Glutamatergic neuron (in vitro differentiated cells): ENCODE results near the gene UGT1A3. TPM values are rescaled to one million over a fixed set of nuclear protein-coding genes. Genes with fewer than 3 reads are reported as not detected.

Source experiments
- DNase-seq: peaks from one replicate; pipeline ENCODE4 v3.0.0; 2022
- H3K27ac Mint-ChIP-seq: one replicate; pipeline ENCODE4 v1.8.0; 2020; ENCODE audit warnings: mild to moderate bottlenecking, mixed read lengths, inconsistent platforms; ENCODE audit not compliant: unreplicated experiment
- H3K27me3 Mint-ChIP-seq: one replicate; pipeline ENCODE4 v1.8.0; 2020; ENCODE audit warnings: mild to moderate bottlenecking, moderate library complexity, mixed read lengths, inconsistent platforms; ENCODE audit not compliant: unreplicated experiment
- H3K36me3 Mint-ChIP-seq: one replicate; pipeline ENCODE4 v1.8.0; 2020; ENCODE audit warnings: mild to moderate bottlenecking, mixed read lengths, inconsistent platforms; ENCODE audit not compliant: unreplicated experiment
- H3K4me1 Mint-ChIP-seq: one replicate; pipeline ENCODE4 v1.8.0; 2020; ENCODE audit warnings: mild to moderate bottlenecking, low read depth, mixed read lengths, inconsistent platforms; ENCODE audit not compliant: unreplicated experiment
- H3K4me3 Mint-ChIP-seq: one replicate; pipeline ENCODE4 v1.8.0; 2020; ENCODE audit warnings: mild to moderate bottlenecking, mixed read lengths, inconsistent platforms; ENCODE audit not compliant: unreplicated experiment
- H3K9me3 Mint-ChIP-seq: one replicate; pipeline ENCODE4 v1.8.0; 2020; ENCODE audit warnings: mild to moderate bottlenecking, moderate library complexity, mixed read lengths, inconsistent platforms; ENCODE audit not compliant: unreplicated experiment
- CTCF ChIP-seq: fragments of 200-600 bp; sonication (generic); IDR thresholded peaks from one replicate; pipeline ENCODE4 v1.5.0; 2021; ENCODE audit not compliant: partially characterized antibody, unreplicated experiment
- total RNA-seq: library from RNA; stranded (reverse); fragmentation: NEBNext Ultra II Directional; extraction: Animal tissue kit (Norgen Biotek cat#: 25700); gene quantifications from one replicate; pipeline ENCODE4 v1.2.1, GENCODE V29; 2021; ENCODE audit not compliant: unreplicated experiment

Gene UGT1A3
- total RNA-seq, 1 donor from 2014 or later, result not detected

- DNase-seq, result no peak
- peaks cover 5% of the 10 kb centered on the region for H3K9me3 Mint-ChIP-seq
- no peaks in the 10 kb centered on the region for H3K4me1 Mint-ChIP-seq
- no peaks in the 10 kb centered on the region for H3K36me3 Mint-ChIP-seq
- no peak overlapping the region for H3K27ac Mint-ChIP-seq
- no peak for TF ChIP-seq CTCF
- H3K27me3 Mint-ChIP-seq, result peaks cover 4% of the 10 kb centered on the region
- H3K4me3 Mint-ChIP-seq, result no peak overlapping the region
These were observed 78.5 kb downstream of the UGT1A3 start for GRCh38 chr2:233807215-233807865.

- no peaks in the 10 kb centered on the region for H3K4me1 Mint-ChIP-seq
- no peak for DNase-seq
These were observed 79.4 kb downstream of the UGT1A3 start for GRCh38 chr2:233807966-233808935.

GRCh38 chr2:233810385-233810784 is 81.5 kb downstream of the UGT1A3 start:
- H3K4me1 Mint-ChIP-seq, result no peaks in the 10 kb centered on the region

More at GRCh38 chr2:233807966-233808935, 79.4 kb downstream of the UGT1A3 start:
- Mint-ChIP-seq H3K36me3 (no peaks in the 10 kb centered on the region), H3K27me3 (peaks cover 4% of the 10 kb centered on the region), H3K9me3 (peaks cover 5% of the 10 kb centered on the region), H3K27ac (no peak overlapping the region), H3K4me3 (no peak overlapping the region)
- TF ChIP-seq CTCF, result no peak

GRCh38 chr2:233811087-233811486 is 82.2 kb downstream of the UGT1A3 start:
- Mint-ChIP-seq H3K4me1 (no peaks in the 10 kb centered on the region), H3K27me3 (no peaks in the 10 kb centered on the region), H3K27ac (no peak overlapping the region), H3K36me3 (no peaks in the 10 kb centered on the region), H3K9me3 (peaks cover 5% of the 10 kb centered on the region), H3K4me3 (no peak overlapping the region)
- DNase-seq, result no peak
- TF ChIP-seq CTCF, result no peak

More at GRCh38 chr2:233810385-233810784, 81.5 kb downstream of the UGT1A3 start:
- Mint-ChIP-seq H3K9me3 (peaks cover 5% of the 10 kb centered on the region), H3K36me3 (no peaks in the 10 kb centered on the region), H3K4me3 (no peak overlapping the region), H3K27ac (no peak overlapping the region), H3K27me3 (no peaks in the 10 kb centered on the region)
- no peak for TF ChIP-seq CTCF
- DNase-seq, result no peak

- DNase-seq, result no peak
- peaks cover 3% of the 10 kb centered on the region for H3K4me1 Mint-ChIP-seq
- H3K36me3 Mint-ChIP-seq, result no peaks in the 10 kb centered on the region
- H3K4me3 Mint-ChIP-seq, result no peak overlapping the region
- H3K9me3 Mint-ChIP-seq, result peaks cover 5% of the 10 kb centered on the region
- TF ChIP-seq CTCF, result no peak
- H3K27me3 Mint-ChIP-seq, result no peaks in the 10 kb centered on the region
- H3K27ac Mint-ChIP-seq, result no peak overlapping the region
These were observed 82.9 kb downstream of the UGT1A3 start for GRCh38 chr2:233811732-233812131.
